PFSK-1 (cell line): ENCODE results near the gene CHRNA7.

Source experiments
- FOXP2 ChIP-seq: optimal IDR thresholded peaks from 2 replicates; pipeline ENCODE3; 2011; ENCODE audit warnings: borderline replicate concordance, control low read depth, inconsistent platforms; ENCODE audit not compliant: insufficient read depth; ENCODE audit errors: extremely low read length, extremely low read depth
- POLR2AphosphoS5 ChIP-seq: IDR thresholded peaks from 2 replicates; pipeline ENCODE4 v1.6.1; 2012; ENCODE audit warnings: low read depth, mild to moderate bottlenecking, control low read depth, low read length, moderate library complexity
- SIN3A ChIP-seq: IDR thresholded peaks from 2 replicates; pipeline ENCODE4 v1.6.1; 2012; ENCODE audit warnings: mild to moderate bottlenecking, low read length, moderate library complexity, borderline replicate concordance; ENCODE audit not compliant: insufficient read depth
- TAF1 ChIP-seq: IDR thresholded peaks from 2 replicates; pipeline ENCODE4 v1.6.1; 2012; ENCODE audit warnings: low read length, control low read depth, borderline replicate concordance; ENCODE audit not compliant: insufficient read depth
- TF ChIP-seq, protein P1 (sequence below), 2 experiments: IDR thresholded peaks; 2 replicates each; pipeline versions ENCODE4 v1.6.1 to v1.8.0; 2011 to 2012; ENCODE audit warnings: low read depth in 2 of 2, low read length in 2 of 2, control low read depth in 1 of 2, inconsistent platforms in 1 of 2, mild to moderate bottlenecking in 1 of 2, moderate library complexity in 1 of 2; ENCODE audit not compliant: insufficient read depth in 1 of 2

- TF ChIP-seq, protein P1, sequence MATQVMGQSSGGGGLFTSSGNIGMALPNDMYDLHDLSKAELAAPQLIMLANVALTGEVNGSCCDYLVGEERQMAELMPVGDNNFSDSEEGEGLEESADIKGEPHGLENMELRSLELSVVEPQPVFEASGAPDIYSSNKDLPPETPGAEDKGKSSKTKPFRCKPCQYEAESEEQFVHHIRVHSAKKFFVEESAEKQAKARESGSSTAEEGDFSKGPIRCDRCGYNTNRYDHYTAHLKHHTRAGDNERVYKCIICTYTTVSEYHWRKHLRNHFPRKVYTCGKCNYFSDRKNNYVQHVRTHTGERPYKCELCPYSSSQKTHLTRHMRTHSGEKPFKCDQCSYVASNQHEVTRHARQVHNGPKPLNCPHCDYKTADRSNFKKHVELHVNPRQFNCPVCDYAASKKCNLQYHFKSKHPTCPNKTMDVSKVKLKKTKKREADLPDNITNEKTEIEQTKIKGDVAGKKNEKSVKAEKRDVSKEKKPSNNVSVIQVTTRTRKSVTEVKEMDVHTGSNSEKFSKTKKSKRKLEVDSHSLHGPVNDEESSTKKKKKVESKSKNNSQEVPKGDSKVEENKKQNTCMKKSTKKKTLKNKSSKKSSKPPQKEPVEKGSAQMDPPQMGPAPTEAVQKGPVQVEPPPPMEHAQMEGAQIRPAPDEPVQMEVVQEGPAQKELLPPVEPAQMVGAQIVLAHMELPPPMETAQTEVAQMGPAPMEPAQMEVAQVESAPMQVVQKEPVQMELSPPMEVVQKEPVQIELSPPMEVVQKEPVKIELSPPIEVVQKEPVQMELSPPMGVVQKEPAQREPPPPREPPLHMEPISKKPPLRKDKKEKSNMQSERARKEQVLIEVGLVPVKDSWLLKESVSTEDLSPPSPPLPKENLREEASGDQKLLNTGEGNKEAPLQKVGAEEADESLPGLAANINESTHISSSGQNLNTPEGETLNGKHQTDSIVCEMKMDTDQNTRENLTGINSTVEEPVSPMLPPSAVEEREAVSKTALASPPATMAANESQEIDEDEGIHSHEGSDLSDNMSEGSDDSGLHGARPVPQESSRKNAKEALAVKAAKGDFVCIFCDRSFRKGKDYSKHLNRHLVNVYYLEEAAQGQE (IDR thresholded peaks at IDR 0.05; ENCODE audit: insufficient read depth in 1 of 2, low read depth in 2 of 2, low read length in 2 of 2) = no peak
- no peak for TF ChIP-seq POLR2AphosphoS5
- no peak for TF ChIP-seq SIN3A
- TF ChIP-seq TAF1 = no peak
- TF ChIP-seq FOXP2 = no peak
These were observed 65.9 kb downstream of the CHRNA7 start for GRCh38 chr15:32096213-32096612.
